ENCODE measurements around the gene RAB8B. TPM values are rescaled to one million over a fixed set of nuclear protein-coding genes. Genes with fewer than 3 reads are reported as not detected.

RAB8B gene
- total RNA-seq, 2 experiments from 2014 or later: 91.5 to 93.1 TPM

GRCh38 chr15:63288342-63288741 is 98.9 kb downstream of the RAB8B start:
- Mint-ChIP-seq H3K36me3 (ENCODE audit: low read depth) (no peaks in the 10 kb centered on the region), H3K4me3 (no peak overlapping the region), H3K27me3 (ENCODE audit: low read depth) (no peaks in the 10 kb centered on the region), H3K4me1 (ENCODE audit: low read depth) (peaks cover 4% of the 10 kb centered on the region), H3K27ac (peak overlapping the region; percentile 38), H3K9me3 (no peaks in the 10 kb centered on the region)
- intact Hi-C loops (cut with micrococcal nuclease): loop anchor here (1.0 to 2.0 kb wide), 4 partner anchors 114 to 778 kb away; no protein-coding TSS in a partner anchor
- no peak for DNase-seq
- CTCF ChIA-PET: interaction anchor here (0.9 to 2.5 kb wide), 7 partner anchors 10 to 124 kb away, joined by 3 to 20 read pairs (median 4); partner anchors contain the start of gene CA12

- intact Hi-C loops (cut with micrococcal nuclease): loop anchor here (1.0 to 2.0 kb wide), 5 partner anchors 113 to 778 kb away; no protein-coding TSS in a partner anchor
- H3K4me1 Mint-ChIP-seq (ENCODE audit: low read depth): peaks cover 4% of the 10 kb centered on the region
- CTCF ChIA-PET: interaction anchor here (0.6 to 2.5 kb wide), 10 partner anchors 11 to 125 kb away, joined by 3 to 20 read pairs (median 4); no protein-coding TSS in a partner anchor
- H3K36me3 Mint-ChIP-seq (ENCODE audit: low read depth): no peaks in the 10 kb centered on the region
- H3K9me3 Mint-ChIP-seq: no peaks in the 10 kb centered on the region
- no peaks in the 10 kb centered on the region for H3K27me3 Mint-ChIP-seq (ENCODE audit: low read depth)
- no peak overlapping the region for H3K27ac Mint-ChIP-seq
- no peak for DNase-seq
- H3K4me3 Mint-ChIP-seq: no peak overlapping the region
These were observed 99.5 kb downstream of the RAB8B start for GRCh38 chr15:63288778-63289378.

GRCh38 chr15:63291507-63291906 is 102.1 kb downstream of the RAB8B start:
- H3K27me3 Mint-ChIP-seq (ENCODE audit: low read depth): no peaks in the 10 kb centered on the region
- H3K27ac Mint-ChIP-seq: no peak overlapping the region
- peaks cover 4% of the 10 kb centered on the region for H3K4me1 Mint-ChIP-seq (ENCODE audit: low read depth)
- peaks cover 5% of the 10 kb centered on the region for H3K36me3 Mint-ChIP-seq (ENCODE audit: low read depth)
- CTCF ChIA-PET: interaction anchor here (0.6 to 2.0 kb wide), 12 partner anchors 9 to 438 kb away, joined by 3 to 6 read pairs (median 4); no protein-coding TSS in a partner anchor
- no peak for DNase-seq
- intact Hi-C loops (cut with micrococcal nuclease): no loop called here
- no peaks in the 10 kb centered on the region for H3K9me3 Mint-ChIP-seq
- no peak overlapping the region for H3K4me3 Mint-ChIP-seq

- intact Hi-C loops (cut with micrococcal nuclease): no loop called here
- Mint-ChIP-seq H3K9me3 (no peaks in the 10 kb centered on the region), H3K27ac (no peak overlapping the region), H3K27me3 (ENCODE audit: low read depth) (no peaks in the 10 kb centered on the region), H3K36me3 (ENCODE audit: low read depth) (peaks cover 5% of the 10 kb centered on the region), H3K4me1 (ENCODE audit: low read depth) (peaks cover 4% of the 10 kb centered on the region), H3K4me3 (no peak overlapping the region)
- DNase-seq: no peak
- CTCF ChIA-PET: interaction anchor here (0.6 to 1.8 kb wide), 4 partner anchors 87 to 114 kb away, joined by 3 to 6 read pairs (median 5); no protein-coding TSS in a partner anchor
These were observed 102.8 kb downstream of the RAB8B start for GRCh38 chr15:63292241-63292640.

- Mint-ChIP-seq H3K9me3 (no peaks in the 10 kb centered on the region), H3K4me1 (ENCODE audit: low read depth) (peaks cover 4% of the 10 kb centered on the region), H3K27me3 (ENCODE audit: low read depth) (no peaks in the 10 kb centered on the region), H3K4me3 (no peak overlapping the region), H3K27ac (no peak overlapping the region), H3K36me3 (ENCODE audit: low read depth) (peaks cover 5% of the 10 kb centered on the region)
- intact Hi-C loops (cut with micrococcal nuclease): no loop called here
- CTCF ChIA-PET: interaction anchor here (0.6 to 1.8 kb wide), 2 partner anchors 110 to 113 kb away, joined by 5 to 6 read pairs; no protein-coding TSS in a partner anchor
- no peak for DNase-seq
These were observed 103.4 kb downstream of the RAB8B start for GRCh38 chr15:63292771-63293170.

- H3K27ac Mint-ChIP-seq: no peak overlapping the region
- no peak for DNase-seq
- H3K27me3 Mint-ChIP-seq (ENCODE audit: low read depth): no peaks in the 10 kb centered on the region
- peaks cover 5% of the 10 kb centered on the region for H3K36me3 Mint-ChIP-seq (ENCODE audit: low read depth)
- CTCF ChIA-PET: interaction anchor here (0.9 kb wide), 1 partner anchor 10 kb away, joined by 3 read pairs; no protein-coding TSS in a partner anchor
- H3K9me3 Mint-ChIP-seq: no peaks in the 10 kb centered on the region
- no peak overlapping the region for H3K4me3 Mint-ChIP-seq
- no peaks in the 10 kb centered on the region for H3K4me1 Mint-ChIP-seq (ENCODE audit: low read depth)
- intact Hi-C loops (cut with micrococcal nuclease): no loop called here
These were observed 105.0 kb downstream of the RAB8B start for GRCh38 chr15:63294359-63294758.

GRCh38 chr15:63295341-63295740 is 105.9 kb downstream of the RAB8B start:
- intact Hi-C loops (cut with micrococcal nuclease): no loop called here
- Mint-ChIP-seq H3K4me1 (ENCODE audit: low read depth) (no peaks in the 10 kb centered on the region), H3K4me3 (no peak overlapping the region), H3K36me3 (ENCODE audit: low read depth) (peaks cover 5% of the 10 kb centered on the region), H3K27me3 (ENCODE audit: low read depth) (no peaks in the 10 kb centered on the region), H3K9me3 (no peaks in the 10 kb centered on the region), H3K27ac (no peak overlapping the region)
- no peak for DNase-seq
- CTCF ChIA-PET: interaction anchor here (0.6 to 0.9 kb wide), 3 partner anchors 11 to 197 kb away, joined by 3 to 6 read pairs (median 3); no protein-coding TSS in a partner anchor

- Mint-ChIP-seq H3K27ac (no peak overlapping the region), H3K36me3 (ENCODE audit: low read depth) (peaks cover 5% of the 10 kb centered on the region), H3K9me3 (no peaks in the 10 kb centered on the region), H3K4me1 (ENCODE audit: low read depth) (no peaks in the 10 kb centered on the region), H3K27me3 (ENCODE audit: low read depth) (no peaks in the 10 kb centered on the region), H3K4me3 (no peak overlapping the region)
- no peak for DNase-seq
- intact Hi-C loops (cut with micrococcal nuclease): no loop called here
- CTCF ChIA-PET: interaction anchor here (0.6 to 1.0 kb wide), 2 partner anchors 107 to 198 kb away, joined by 3 to 6 read pairs; no protein-coding TSS in a partner anchor
These were observed 106.8 kb downstream of the RAB8B start for GRCh38 chr15:63296195-63296594.

- peaks cover 3% of the 10 kb centered on the region for H3K36me3 Mint-ChIP-seq (ENCODE audit: low read depth)
- H3K27me3 Mint-ChIP-seq (ENCODE audit: low read depth): no peaks in the 10 kb centered on the region
- intact Hi-C loops (cut with micrococcal nuclease): no loop called here
- no peaks in the 10 kb centered on the region for H3K9me3 Mint-ChIP-seq
- H3K4me3 Mint-ChIP-seq: no peak overlapping the region
- no peak overlapping the region for H3K27ac Mint-ChIP-seq
- CTCF ChIA-PET: no interaction called here
- no peaks in the 10 kb centered on the region for H3K4me1 Mint-ChIP-seq (ENCODE audit: low read depth)
- DNase-seq: no peak
These were observed 110.7 kb downstream of the RAB8B start for GRCh38 chr15:63299943-63300575.

GRCh38 chr15:63301088-63301487 is 111.7 kb downstream of the RAB8B start:
- Mint-ChIP-seq H3K4me3 (no peak overlapping the region), H3K9me3 (no peaks in the 10 kb centered on the region), H3K27ac (no peak overlapping the region), H3K4me1 (ENCODE audit: low read depth) (no peaks in the 10 kb centered on the region), H3K27me3 (ENCODE audit: low read depth) (no peaks in the 10 kb centered on the region), H3K36me3 (ENCODE audit: low read depth) (peaks cover 3% of the 10 kb centered on the region)
- intact Hi-C loops (cut with micrococcal nuclease): no loop called here
- CTCF ChIA-PET: no interaction called here
- no peak for DNase-seq

- H3K4me1 Mint-ChIP-seq (ENCODE audit: low read depth): no peaks in the 10 kb centered on the region
- CTCF ChIA-PET: no interaction called here
- H3K36me3 Mint-ChIP-seq (ENCODE audit: low read depth): peaks cover 5% of the 10 kb centered on the region
- no peak for DNase-seq
- no peak overlapping the region for H3K4me3 Mint-ChIP-seq
- no peaks in the 10 kb centered on the region for H3K27me3 Mint-ChIP-seq (ENCODE audit: low read depth)
- H3K27ac Mint-ChIP-seq: no peak overlapping the region
- no peaks in the 10 kb centered on the region for H3K9me3 Mint-ChIP-seq
- intact Hi-C loops (cut with micrococcal nuclease): no loop called here
These were observed 115.9 kb downstream of the RAB8B start for GRCh38 chr15:63305260-63305659.

- Mint-ChIP-seq H3K4me1 (ENCODE audit: low read depth) (no peaks in the 10 kb centered on the region), H3K9me3 (no peaks in the 10 kb centered on the region), H3K27me3 (ENCODE audit: low read depth) (no peaks in the 10 kb centered on the region), H3K4me3 (no peak overlapping the region), H3K36me3 (ENCODE audit: low read depth) (peaks cover 5% of the 10 kb centered on the region), H3K27ac (no peak overlapping the region)
- DNase-seq: no peak
- intact Hi-C loops (cut with micrococcal nuclease): no loop called here
- CTCF ChIA-PET: no interaction called here
These were observed 117.2 kb downstream of the RAB8B start for GRCh38 chr15:63306492-63307073.

All from activated naive CD4-positive, alpha-beta T cell treated with anti-CD3 and anti-CD28 coated beads for 36 hours (primary cell).